Fibroblast of pulmonary artery (primary cell): ENCODE results near the gene ANKRD40CL.
"Not testable (repeated sequence)": the region's sequence is repeated elsewhere in the genome, so short reads cannot be mapped to it uniquely, and the experiment has no call there.

Experiments
- DNase-seq: peaks from one replicate; pipeline ENCODE4 v3.0.0-alpha.2; 2010; ENCODE audit warnings: low read depth
- H3K4me3 ChIP-seq: replicated peaks from 2 replicates; pipeline ENCODE4 v1.5.1; 2011; ENCODE audit warnings: low read depth, mild to moderate bottlenecking, control low read depth, low read length, moderate library complexity
- TF ChIP-seq, protein P1 (sequence below): IDR thresholded peaks from 2 replicates; pipeline ENCODE4 v1.5.1; 2011; ENCODE audit warnings: mild to moderate bottlenecking, control low read depth, low read length, inconsistent platforms; ENCODE audit errors: missing control alignments

The ANKRD40CL gene

GRCh38 chr17:50807009-50807408, 39.7 kb upstream of the ANKRD40CL start:
- TF ChIP-seq, protein P1, sequence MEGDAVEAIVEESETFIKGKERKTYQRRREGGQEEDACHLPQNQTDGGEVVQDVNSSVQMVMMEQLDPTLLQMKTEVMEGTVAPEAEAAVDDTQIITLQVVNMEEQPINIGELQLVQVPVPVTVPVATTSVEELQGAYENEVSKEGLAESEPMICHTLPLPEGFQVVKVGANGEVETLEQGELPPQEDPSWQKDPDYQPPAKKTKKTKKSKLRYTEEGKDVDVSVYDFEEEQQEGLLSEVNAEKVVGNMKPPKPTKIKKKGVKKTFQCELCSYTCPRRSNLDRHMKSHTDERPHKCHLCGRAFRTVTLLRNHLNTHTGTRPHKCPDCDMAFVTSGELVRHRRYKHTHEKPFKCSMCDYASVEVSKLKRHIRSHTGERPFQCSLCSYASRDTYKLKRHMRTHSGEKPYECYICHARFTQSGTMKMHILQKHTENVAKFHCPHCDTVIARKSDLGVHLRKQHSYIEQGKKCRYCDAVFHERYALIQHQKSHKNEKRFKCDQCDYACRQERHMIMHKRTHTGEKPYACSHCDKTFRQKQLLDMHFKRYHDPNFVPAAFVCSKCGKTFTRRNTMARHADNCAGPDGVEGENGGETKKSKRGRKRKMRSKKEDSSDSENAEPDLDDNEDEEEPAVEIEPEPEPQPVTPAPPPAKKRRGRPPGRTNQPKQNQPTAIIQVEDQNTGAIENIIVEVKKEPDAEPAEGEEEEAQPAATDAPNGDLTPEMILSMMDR, result no peak
- no peak overlapping the region for H3K4me3 ChIP-seq
- DNase-seq, result peak; percentile 43

DNA sequence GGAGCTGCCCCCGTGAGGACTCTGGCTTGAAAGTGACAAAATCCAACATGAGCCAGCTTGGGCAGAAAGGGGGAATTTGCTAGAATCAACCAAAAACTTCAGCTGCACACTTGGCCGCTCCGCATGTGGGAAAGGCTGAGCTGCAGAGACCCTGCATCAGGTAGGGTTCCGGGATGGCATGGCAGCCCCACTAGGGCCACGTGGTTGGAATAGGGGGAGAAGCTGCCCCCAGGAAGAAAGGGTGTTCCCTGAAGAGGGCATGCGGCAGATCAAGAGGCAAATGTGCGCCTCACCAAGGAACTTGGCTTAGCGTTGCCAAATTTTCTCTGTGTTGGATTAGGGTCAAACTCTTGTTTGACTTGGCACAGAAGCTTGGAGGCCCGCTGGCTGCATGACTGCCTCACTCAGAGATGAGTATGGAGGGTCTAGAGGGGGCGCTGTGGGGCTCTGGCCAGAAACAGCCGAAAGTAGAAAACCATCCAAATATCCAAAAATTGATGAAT, 38.9 kb upstream of the ANKRD40CL start:
- TF ChIP-seq, protein P1, result no peak
- no peak overlapping the region for H3K4me3 ChIP-seq
- peak; percentile 23 for DNase-seq

GRCh38 chr17:50805486-50805885, 38.2 kb upstream of the ANKRD40CL start:
- DNase-seq, result no peak
- no peak overlapping the region for H3K4me3 ChIP-seq
- TF ChIP-seq, protein P1, result no peak

DNA sequence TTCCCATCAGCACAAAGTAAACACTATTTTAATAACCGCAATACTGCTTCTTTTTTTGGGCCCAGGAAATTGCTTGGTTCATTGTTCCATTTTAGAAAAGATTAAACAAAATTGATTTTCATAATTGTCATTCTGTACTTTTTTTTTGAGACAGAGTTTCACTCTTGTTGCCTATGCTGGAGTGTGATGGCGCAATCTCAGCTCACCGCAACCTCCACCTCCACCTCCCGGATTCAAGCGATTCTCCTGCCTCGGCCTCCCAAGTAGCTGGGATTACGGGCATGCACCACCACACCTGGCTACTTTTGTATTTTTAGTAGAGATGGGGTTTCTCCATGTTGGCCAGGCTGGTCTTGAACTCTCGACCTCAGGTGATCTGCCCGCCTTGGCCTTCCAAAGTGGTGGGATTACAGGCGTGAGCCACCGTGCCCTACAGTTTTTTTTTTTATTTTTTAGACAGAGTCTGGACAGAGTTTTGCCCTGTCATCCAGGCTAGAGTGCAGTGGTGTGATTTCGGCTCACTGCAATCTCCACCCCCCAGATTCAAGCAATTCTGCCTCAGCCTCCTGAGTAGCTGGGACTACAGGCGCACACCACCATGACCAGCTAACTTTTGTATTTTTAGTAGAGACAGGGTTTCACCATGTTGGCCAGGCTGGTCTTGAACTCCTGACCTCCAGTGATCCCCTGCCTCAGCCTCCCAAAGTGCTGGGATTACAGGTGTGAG, 37.6 kb upstream of the ANKRD40CL start:
- H3K4me3 ChIP-seq, DNase-seq: not testable (repeated sequence)

GRCh38 chr17:50803676-50804075, 36.4 kb upstream of the ANKRD40CL start:
- H3K4me3 ChIP-seq, result no peak overlapping the region
- no peak for DNase-seq
- TF ChIP-seq, protein P1, result no peak

GRCh38 chr17:50802609-50803571, 35.6 kb upstream of the ANKRD40CL start:
- no peak for DNase-seq
- H3K4me3 ChIP-seq, result no peak overlapping the region
- TF ChIP-seq, protein P1, result no peak

GRCh38 chr17:50800196-50800700, 32.9 kb upstream of the ANKRD40CL start:
- no peak for DNase-seq
- TF ChIP-seq, protein P1, result no peak
- H3K4me3 ChIP-seq, result no peak overlapping the region
